ENCODE data around the gene RAVER2.

- TF ChIP-seq ZNF274 (IDR thresholded peaks at IDR 0.05; ENCODE audit: low read depth, low read length): no peak
- no peak for TF ChIP-seq YY1 (IDR thresholded peaks at IDR 0.05; ENCODE audit: insufficient read depth, insufficient read length)
Measured at GRCh38 chr1:64712049-64712448, 32.8 kb upstream of the RAVER2 start.
